GM12878 (cell line): ENCODE results near the gene TARS3.

Experiments
- CREB1 ChIP-seq: IDR thresholded peaks from 2 replicates; pipeline ENCODE4 v1.6.1; 2012; ENCODE audit warnings: low read depth, mild to moderate bottlenecking, inconsistent platforms
- EZH2 ChIP-seq: IDR thresholded peaks from 2 replicates; pipeline ENCODE4 v1.6.1; 2012; ENCODE audit warnings: low read depth, mild to moderate bottlenecking, control low read depth, inconsistent platforms, low read length, borderline replicate concordance; ENCODE audit not compliant: control insufficient read depth
- POLR2AphosphoS5 ChIP-seq: IDR thresholded peaks from 2 replicates; pipeline ENCODE4 v1.6.1; 2011; ENCODE audit warnings: mild to moderate bottlenecking, low read length, inconsistent platforms
- RAD51 ChIP-seq: fragments of 450-650 bp; IDR thresholded peaks from 2 replicates; pipeline ENCODE4 v1.6.1; 2016; ENCODE audit warnings: moderate library complexity, mild to moderate bottlenecking, inconsistent platforms
- SMC3 ChIP-seq: IDR thresholded peaks from 2 replicates; pipeline ENCODE4 v1.6.1; 2011; ENCODE audit warnings: low read length, improper control_type of control experiment, borderline replicate concordance
- TF ChIP-seq, protein P1 (sequence below), 3 experiments: IDR thresholded peaks in 2 of 3; conservative IDR thresholded peaks in 1 of 3; 2 replicates each; pipeline ENCODE4 v1.5.1; 2011; ENCODE audit warnings: low read depth in 3 of 3, low read length in 3 of 3, mild to moderate bottlenecking in 3 of 3, control low read depth in 2 of 3, moderate library complexity in 2 of 3, inconsistent platforms in 1 of 3, mixed read lengths in 1 of 3; ENCODE audit not compliant: control insufficient read depth in 2 of 3, insufficient read depth in 1 of 3; ENCODE audit errors: extremely low read depth in 1 of 3
- TF ChIP-seq, protein P2 (sequence below): IDR thresholded peaks from 2 replicates; pipeline ENCODE4 v1.6.1; 2012; ENCODE audit warnings: low read depth, low read length, improper control_type of control experiment

DNA sequence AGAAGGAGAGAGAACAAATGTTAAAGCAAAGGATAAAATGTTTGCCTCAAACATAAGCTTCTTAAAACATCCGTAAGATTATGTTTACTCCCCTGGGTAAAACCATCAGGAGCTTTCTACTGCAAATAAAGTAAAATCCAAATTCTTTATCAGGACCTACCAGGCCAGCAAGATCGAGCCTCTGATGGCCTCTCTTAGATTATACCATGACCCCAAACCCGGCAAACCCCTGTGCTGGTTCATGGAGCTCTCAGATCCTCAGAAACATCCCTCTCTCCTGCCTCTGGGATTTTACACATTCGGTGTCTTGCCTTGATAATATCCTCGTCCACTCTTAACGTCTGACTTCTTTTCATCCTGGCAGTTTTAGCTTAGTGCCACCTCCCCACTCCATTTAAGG is 7.5 kb upstream of the TARS3 start:
- TF ChIP-seq, protein P1, sequence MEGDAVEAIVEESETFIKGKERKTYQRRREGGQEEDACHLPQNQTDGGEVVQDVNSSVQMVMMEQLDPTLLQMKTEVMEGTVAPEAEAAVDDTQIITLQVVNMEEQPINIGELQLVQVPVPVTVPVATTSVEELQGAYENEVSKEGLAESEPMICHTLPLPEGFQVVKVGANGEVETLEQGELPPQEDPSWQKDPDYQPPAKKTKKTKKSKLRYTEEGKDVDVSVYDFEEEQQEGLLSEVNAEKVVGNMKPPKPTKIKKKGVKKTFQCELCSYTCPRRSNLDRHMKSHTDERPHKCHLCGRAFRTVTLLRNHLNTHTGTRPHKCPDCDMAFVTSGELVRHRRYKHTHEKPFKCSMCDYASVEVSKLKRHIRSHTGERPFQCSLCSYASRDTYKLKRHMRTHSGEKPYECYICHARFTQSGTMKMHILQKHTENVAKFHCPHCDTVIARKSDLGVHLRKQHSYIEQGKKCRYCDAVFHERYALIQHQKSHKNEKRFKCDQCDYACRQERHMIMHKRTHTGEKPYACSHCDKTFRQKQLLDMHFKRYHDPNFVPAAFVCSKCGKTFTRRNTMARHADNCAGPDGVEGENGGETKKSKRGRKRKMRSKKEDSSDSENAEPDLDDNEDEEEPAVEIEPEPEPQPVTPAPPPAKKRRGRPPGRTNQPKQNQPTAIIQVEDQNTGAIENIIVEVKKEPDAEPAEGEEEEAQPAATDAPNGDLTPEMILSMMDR (IDR thresholded peaks at IDR 0.05 in 2 of 3, conservative IDR thresholded peaks at IDR 0.05 in 1 of 3; ENCODE audit: control insufficient read depth in 2 of 3, extremely low read depth in 1 of 3, insufficient read depth in 1 of 3, low read depth in 3 of 3, low read length in 3 of 3) = no peak
- TF ChIP-seq POLR2AphosphoS5 = no peak
- TF ChIP-seq RAD51 = no peak
- TF ChIP-seq, protein P2, sequence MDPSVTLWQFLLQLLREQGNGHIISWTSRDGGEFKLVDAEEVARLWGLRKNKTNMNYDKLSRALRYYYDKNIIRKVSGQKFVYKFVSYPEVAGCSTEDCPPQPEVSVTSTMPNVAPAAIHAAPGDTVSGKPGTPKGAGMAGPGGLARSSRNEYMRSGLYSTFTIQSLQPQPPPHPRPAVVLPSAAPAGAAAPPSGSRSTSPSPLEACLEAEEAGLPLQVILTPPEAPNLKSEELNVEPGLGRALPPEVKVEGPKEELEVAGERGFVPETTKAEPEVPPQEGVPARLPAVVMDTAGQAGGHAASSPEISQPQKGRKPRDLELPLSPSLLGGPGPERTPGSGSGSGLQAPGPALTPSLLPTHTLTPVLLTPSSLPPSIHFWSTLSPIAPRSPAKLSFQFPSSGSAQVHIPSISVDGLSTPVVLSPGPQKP = no peak
- no peak for TF ChIP-seq EZH2
- no peak for TF ChIP-seq CREB1
- no peak for TF ChIP-seq SMC3
